ENCODE data around the gene PAGE3. TPM values are rescaled to one million over a fixed set of nuclear protein-coding genes. Genes with fewer than 3 reads are reported as not detected.

The PAGE3 gene
- total and polyA plus RNA-seq, 9 of the 15 experiments (the other 6 are each of a cell fraction or from before 2014, with no cell fraction given) = not detected

DNA sequence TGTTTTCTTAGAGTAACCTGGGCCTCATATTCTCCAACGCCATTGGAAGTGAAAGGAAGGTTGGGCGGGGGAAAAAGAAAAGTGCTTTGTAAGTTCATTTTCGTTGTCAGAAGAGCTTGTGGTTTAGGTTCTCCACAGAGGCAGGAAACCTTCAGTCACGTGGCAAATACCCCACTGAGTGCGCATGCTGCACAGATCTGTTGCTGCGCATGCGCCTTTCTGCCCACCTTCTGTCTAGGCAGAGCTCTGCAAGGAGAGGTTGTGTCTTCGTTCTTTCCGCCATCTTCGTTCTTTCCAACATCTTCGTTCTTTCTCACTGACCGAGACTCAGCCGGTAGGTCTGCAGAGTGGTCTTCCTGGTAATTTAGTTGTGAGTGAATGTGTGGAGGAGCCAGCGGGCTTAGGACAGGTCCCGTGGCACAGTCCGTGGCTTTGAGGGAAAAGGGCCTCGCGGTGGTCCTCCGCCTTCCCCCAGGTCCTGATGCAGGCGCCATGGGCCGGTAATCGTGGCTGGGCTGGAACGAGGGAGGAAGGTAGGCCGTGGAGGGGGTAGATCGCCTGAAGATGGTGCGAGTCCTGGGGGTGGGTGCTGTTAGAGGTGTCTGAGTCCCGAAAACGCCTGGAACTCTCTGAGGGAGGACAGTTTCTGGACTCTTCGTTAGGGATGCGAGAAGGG, 44.5 kb downstream of the PAGE3 start, which contains the start of gene PAGE5 (continued):
- TF ChIP-seq, protein P1, sequence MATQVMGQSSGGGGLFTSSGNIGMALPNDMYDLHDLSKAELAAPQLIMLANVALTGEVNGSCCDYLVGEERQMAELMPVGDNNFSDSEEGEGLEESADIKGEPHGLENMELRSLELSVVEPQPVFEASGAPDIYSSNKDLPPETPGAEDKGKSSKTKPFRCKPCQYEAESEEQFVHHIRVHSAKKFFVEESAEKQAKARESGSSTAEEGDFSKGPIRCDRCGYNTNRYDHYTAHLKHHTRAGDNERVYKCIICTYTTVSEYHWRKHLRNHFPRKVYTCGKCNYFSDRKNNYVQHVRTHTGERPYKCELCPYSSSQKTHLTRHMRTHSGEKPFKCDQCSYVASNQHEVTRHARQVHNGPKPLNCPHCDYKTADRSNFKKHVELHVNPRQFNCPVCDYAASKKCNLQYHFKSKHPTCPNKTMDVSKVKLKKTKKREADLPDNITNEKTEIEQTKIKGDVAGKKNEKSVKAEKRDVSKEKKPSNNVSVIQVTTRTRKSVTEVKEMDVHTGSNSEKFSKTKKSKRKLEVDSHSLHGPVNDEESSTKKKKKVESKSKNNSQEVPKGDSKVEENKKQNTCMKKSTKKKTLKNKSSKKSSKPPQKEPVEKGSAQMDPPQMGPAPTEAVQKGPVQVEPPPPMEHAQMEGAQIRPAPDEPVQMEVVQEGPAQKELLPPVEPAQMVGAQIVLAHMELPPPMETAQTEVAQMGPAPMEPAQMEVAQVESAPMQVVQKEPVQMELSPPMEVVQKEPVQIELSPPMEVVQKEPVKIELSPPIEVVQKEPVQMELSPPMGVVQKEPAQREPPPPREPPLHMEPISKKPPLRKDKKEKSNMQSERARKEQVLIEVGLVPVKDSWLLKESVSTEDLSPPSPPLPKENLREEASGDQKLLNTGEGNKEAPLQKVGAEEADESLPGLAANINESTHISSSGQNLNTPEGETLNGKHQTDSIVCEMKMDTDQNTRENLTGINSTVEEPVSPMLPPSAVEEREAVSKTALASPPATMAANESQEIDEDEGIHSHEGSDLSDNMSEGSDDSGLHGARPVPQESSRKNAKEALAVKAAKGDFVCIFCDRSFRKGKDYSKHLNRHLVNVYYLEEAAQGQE (IDR thresholded peaks at IDR 0.05; ENCODE audit: borderline replicate concordance) = 0 out of 2 replicates have a peak, but pooled peaks have one; percentile 11
- TF ChIP-seq, protein P1 (CRISPR knock-in tag; IDR thresholded peaks at IDR 0.05; ENCODE audit: low read depth) = no peak
- TF ChIP-seq RAD51 (IDR thresholded peaks at IDR 0.05; ENCODE audit: borderline replicate concordance, low read depth) = peak; percentile 84
- peak; percentile 76 for TF ChIP-seq POLR2A (conservative IDR thresholded peaks at IDR 0.05)
- peak; percentile 48 for TF ChIP-seq RBFOX2 (IDR thresholded peaks at IDR 0.05; ENCODE audit: low read depth, low read length)
- TF ChIP-seq, protein P2, sequence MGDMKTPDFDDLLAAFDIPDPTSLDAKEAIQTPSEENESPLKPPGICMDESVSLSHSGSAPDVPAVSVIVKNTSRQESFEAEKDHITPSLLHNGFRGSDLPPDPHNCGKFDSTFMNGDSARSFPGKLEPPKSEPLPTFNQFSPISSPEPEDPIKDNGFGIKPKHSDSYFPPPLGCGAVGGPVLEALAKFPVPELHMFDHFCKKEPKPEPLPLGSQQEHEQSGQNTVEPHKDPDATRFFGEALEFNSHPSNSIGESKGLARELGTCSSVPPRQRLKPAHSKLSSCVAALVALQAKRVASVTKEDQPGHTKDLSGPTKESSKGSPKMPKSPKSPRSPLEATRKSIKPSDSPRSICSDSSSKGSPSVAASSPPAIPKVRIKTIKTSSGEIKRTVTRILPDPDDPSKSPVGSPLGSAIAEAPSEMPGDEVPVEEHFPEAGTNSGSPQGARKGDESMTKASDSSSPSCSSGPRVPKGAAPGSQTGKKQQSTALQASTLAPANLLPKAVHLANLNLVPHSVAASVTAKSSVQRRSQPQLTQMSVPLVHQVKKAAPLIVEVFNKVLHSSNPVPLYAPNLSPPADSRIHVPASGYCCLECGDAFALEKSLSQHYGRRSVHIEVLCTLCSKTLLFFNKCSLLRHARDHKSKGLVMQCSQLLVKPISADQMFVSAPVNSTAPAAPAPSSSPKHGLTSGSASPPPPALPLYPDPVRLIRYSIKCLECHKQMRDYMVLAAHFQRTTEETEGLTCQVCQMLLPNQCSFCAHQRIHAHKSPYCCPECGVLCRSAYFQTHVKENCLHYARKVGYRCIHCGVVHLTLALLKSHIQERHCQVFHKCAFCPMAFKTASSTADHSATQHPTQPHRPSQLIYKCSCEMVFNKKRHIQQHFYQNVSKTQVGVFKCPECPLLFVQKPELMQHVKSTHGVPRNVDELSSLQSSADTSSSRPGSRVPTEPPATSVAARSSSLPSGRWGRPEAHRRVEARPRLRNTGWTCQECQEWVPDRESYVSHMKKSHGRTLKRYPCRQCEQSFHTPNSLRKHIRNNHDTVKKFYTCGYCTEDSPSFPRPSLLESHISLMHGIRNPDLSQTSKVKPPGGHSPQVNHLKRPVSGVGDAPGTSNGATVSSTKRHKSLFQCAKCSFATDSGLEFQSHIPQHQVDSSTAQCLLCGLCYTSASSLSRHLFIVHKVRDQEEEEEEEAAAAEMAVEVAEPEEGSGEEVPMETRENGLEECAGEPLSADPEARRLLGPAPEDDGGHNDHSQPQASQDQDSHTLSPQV (IDR thresholded peaks at IDR 0.05) = 0 out of 2 replicates have a peak, but pooled peaks have one; percentile 33
- TF ChIP-seq PHF8 (IDR thresholded peaks at IDR 0.05; ENCODE audit: borderline replicate concordance, low read length) = peak; percentile 30; the same call in 1 of the 2 replicates
- 0 out of 2 replicates have a peak, but pooled peaks have one; percentile 14 for TF ChIP-seq C11orf30 (IDR thresholded peaks at IDR 0.05; ENCODE audit: low read depth)
- TF ChIP-seq, protein P3, sequence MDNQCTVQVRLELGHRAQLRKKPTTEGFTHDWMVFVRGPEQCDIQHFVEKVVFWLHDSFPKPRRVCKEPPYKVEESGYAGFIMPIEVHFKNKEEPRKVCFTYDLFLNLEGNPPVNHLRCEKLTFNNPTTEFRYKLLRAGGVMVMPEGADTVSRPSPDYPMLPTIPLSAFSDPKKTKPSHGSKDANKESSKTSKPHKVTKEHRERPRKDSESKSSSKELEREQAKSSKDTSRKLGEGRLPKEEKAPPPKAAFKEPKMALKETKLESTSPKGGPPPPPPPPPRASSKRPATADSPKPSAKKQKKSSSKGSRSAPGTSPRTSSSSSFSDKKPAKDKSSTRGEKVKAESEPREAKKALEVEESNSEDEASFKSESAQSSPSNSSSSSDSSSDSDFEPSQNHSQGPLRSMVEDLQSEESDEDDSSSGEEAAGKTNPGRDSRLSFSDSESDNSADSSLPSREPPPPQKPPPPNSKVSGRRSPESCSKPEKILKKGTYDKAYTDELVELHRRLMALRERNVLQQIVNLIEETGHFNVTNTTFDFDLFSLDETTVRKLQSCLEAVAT (IDR thresholded peaks at IDR 0.05) = no peak
- peak; percentile 88 for TF ChIP-seq ZNF766 (CRISPR knock-in tag; conservative IDR thresholded peaks at IDR 0.05)
- TF ChIP-seq GATA2 (CRISPR knock-in tag; IDR thresholded peaks at IDR 0.05) = no peak
- TF ChIP-seq NRF1 (conservative IDR thresholded peaks at IDR 0.05 in 1 of 2, IDR thresholded peaks at IDR 0.05 in 1 of 2) = peak; percentile 90 to 91
- TF ChIP-seq ZBTB7A (IDR thresholded peaks at IDR 0.05; ENCODE audit: borderline replicate concordance, control insufficient read depth, low read depth, low read length) = no peak
- TF ChIP-seq ELF1 (tag; IDR thresholded peaks at IDR 0.05) = no peak
